Measurements from ENCODE around the gene HDAC3. TPM values are rescaled to one million over a fixed set of nuclear protein-coding genes. Genes with fewer than 3 reads are reported as not detected.

Gene HDAC3
- total RNA-seq, 2 experiments from 2014 or later = 83.6 to 85.4 TPM

- H2AFZ ChIP-seq (ENCODE audit: low read length) = peak overlapping the region; percentile 81; the same call in 1 of the 2 replicates
Measured at GRCh38 chr5:141636106-141636412, 590 bp downstream of the HDAC3 start.

GRCh38 chr5:141635646-141636045 is 1.0 kb downstream of the HDAC3 start:
- H3K9me2 ChIP-seq (ENCODE audit: insufficient read depth, low read length) = no peaks in the 10 kb centered on the region
- H3K9me3 ChIP-seq (ENCODE audit: low read length) = no peaks in the 10 kb centered on the region
- no peak for DNase-seq (ENCODE audit: low spot score)
- no peak overlapping the region for H2AFZ ChIP-seq (ENCODE audit: low read length)
- H4K20me1 ChIP-seq (ENCODE audit: insufficient read depth, low read length) = peaks cover 5% of the 10 kb centered on the region
- H3K79me2 ChIP-seq (ENCODE audit: insufficient read depth, low read depth, low read length) = peaks cover 50% of the 10 kb centered on the region
- POLR2A ChIA-PET = interaction anchor here (0.6 to 8.6 kb wide), 10 partner anchors 8 to 281 kb away, joined by 3 to 101 read pairs (median 4); partner anchors contain the start of genes DIAPH1 and FCHSD1
- BruUV-seq (replicated peaks) = no TSS peak
- peaks cover 34% of the 10 kb centered on the region for H3K4me1 ChIP-seq (ENCODE audit: insufficient read depth, low read length, poor library complexity, severe bottlenecking)
- peaks cover 58% of the 10 kb centered on the region for H3K36me3 ChIP-seq (ENCODE audit: insufficient read depth, low read length)
- CTCF ChIA-PET (ENCODE audit: unreplicated experiment) = interaction anchor here (2.5 kb wide), 1 partner anchor 42 kb away, joined by 7 read pairs; no protein-coding TSS in a partner anchor
- no peak overlapping the region for H3K27ac ChIP-seq (ENCODE audit: low read depth, low read length, poor library complexity, severe bottlenecking)
- TF ChIP-seq EZH2phosphoT487 (IDR thresholded peaks at IDR 0.05; ENCODE audit: borderline replicate concordance, low read depth, low read length) (no peak), CTCF (conservative IDR thresholded peaks at IDR 0.05; ENCODE audit: low read length) (no peak)
- intact Hi-C loops (cut with micrococcal nuclease; ENCODE audit: unreplicated experiment) = loop anchor here (1.0 to 5.0 kb wide), 2 partner anchors 16 to 108 kb away; no protein-coding TSS in a partner anchor
- H3K4me2 ChIP-seq (ENCODE audit: low read length) = peak overlapping the region; percentile 73
- peak overlapping the region; percentile 98 for H3K4me3 ChIP-seq (ENCODE audit: low read depth, low read length, poor library complexity, severe bottlenecking)

More at GRCh38 chr5:141636106-141636412, 590 bp downstream of the HDAC3 start:
- Histone ChIP-seq H3K9me2 (ENCODE audit: insufficient read depth, low read length) (no peaks in the 10 kb centered on the region), H3K36me3 (ENCODE audit: insufficient read depth, low read length) (peaks cover 58% of the 10 kb centered on the region), H4K20me1 (ENCODE audit: insufficient read depth, low read length) (peaks cover 5% of the 10 kb centered on the region), H3K27ac (ENCODE audit: low read depth, low read length, poor library complexity, severe bottlenecking) (no peak overlapping the region), H3K4me1 (ENCODE audit: insufficient read depth, low read length, poor library complexity, severe bottlenecking) (peaks cover 34% of the 10 kb centered on the region), H3K79me2 (ENCODE audit: insufficient read depth, low read depth, low read length) (peaks cover 50% of the 10 kb centered on the region), H3K9me3 (ENCODE audit: low read length) (no peaks in the 10 kb centered on the region), H3K4me3 (ENCODE audit: low read depth, low read length, poor library complexity, severe bottlenecking) (peak overlapping the region; percentile 98), H3K4me2 (ENCODE audit: low read length) (peak overlapping the region; percentile 73)
- POLR2A ChIA-PET = interaction anchor here (0.6 to 8.6 kb wide), 12 partner anchors 9 to 280 kb away, joined by 3 to 101 read pairs (median 5); partner anchors contain the start of genes DIAPH1 and FCHSD1
- TF ChIP-seq EZH2phosphoT487 (IDR thresholded peaks at IDR 0.05; ENCODE audit: borderline replicate concordance, low read depth, low read length) (no peak), CTCF (conservative IDR thresholded peaks at IDR 0.05; ENCODE audit: low read length) (no peak)
- intact Hi-C loops (cut with micrococcal nuclease; ENCODE audit: unreplicated experiment) = loop anchor here (1.0 to 5.0 kb wide), 2 partner anchors 17 to 109 kb away; no protein-coding TSS in a partner anchor
- BruUV-seq (replicated peaks) = no TSS peak
- DNase-seq (ENCODE audit: low spot score) = no peak
- CTCF ChIA-PET (ENCODE audit: unreplicated experiment) = interaction anchor here (2.5 kb wide), 1 partner anchor 43 kb away, joined by 7 read pairs; no protein-coding TSS in a partner anchor

- intact Hi-C loops (cut with micrococcal nuclease; ENCODE audit: unreplicated experiment) = loop anchor here (5.0 kb wide), 1 partner anchor 107 kb away; no protein-coding TSS in a partner anchor
Measured at GRCh38 chr5:141634720-141635119, 1.9 kb downstream of the HDAC3 start.

More at GRCh38 chr5:141634720-141635119, 1.9 kb downstream of the HDAC3 start:
- POLR2A ChIA-PET = interaction anchor here (0.9 to 8.6 kb wide), 6 partner anchors 8 to 127 kb away, joined by 3 to 101 read pairs (median 4); partner anchors contain the start of genes DIAPH1 and FCHSD1
- no peak for DNase-seq (ENCODE audit: low spot score)
- Histone ChIP-seq H2AFZ (ENCODE audit: low read length) (no peak overlapping the region), H4K20me1 (ENCODE audit: insufficient read depth, low read length) (peaks cover 5% of the 10 kb centered on the region), H3K9me3 (ENCODE audit: low read length) (no peaks in the 10 kb centered on the region), H3K79me2 (ENCODE audit: insufficient read depth, low read depth, low read length) (peaks cover 50% of the 10 kb centered on the region), H3K4me3 (ENCODE audit: low read depth, low read length, poor library complexity, severe bottlenecking) (peak overlapping the region; percentile 98), H3K4me2 (ENCODE audit: low read length) (peak overlapping the region; percentile 73), H3K27ac (ENCODE audit: low read depth, low read length, poor library complexity, severe bottlenecking) (no peak overlapping the region), H3K36me3 (ENCODE audit: insufficient read depth, low read length) (peaks cover 58% of the 10 kb centered on the region), H3K4me1 (ENCODE audit: insufficient read depth, low read length, poor library complexity, severe bottlenecking) (peaks cover 34% of the 10 kb centered on the region), H3K9me2 (ENCODE audit: insufficient read depth, low read length) (no peaks in the 10 kb centered on the region)
- CTCF ChIA-PET (ENCODE audit: unreplicated experiment) = no interaction called here
- no TSS peak for BruUV-seq (replicated peaks)
- TF ChIP-seq EZH2phosphoT487 (IDR thresholded peaks at IDR 0.05; ENCODE audit: borderline replicate concordance, low read depth, low read length) (no peak), CTCF (conservative IDR thresholded peaks at IDR 0.05; ENCODE audit: low read length) (no peak)
